DND-41 (cell line): ENCODE results near the gene ANKRD55.

Experiments
- ATAC-seq: fragments of 200-7000 bp; cut with Tn5 transposase; 3 replicates; pipeline ENCODE4 v1.9.1; 2021; ENCODE audit warnings: low read depth; ENCODE audit not compliant: insufficient read depth
- DNase-seq: peaks from one replicate; pipeline ENCODE4 v3.0.0-alpha.2; 2020
- H2AFZ ChIP-seq: 2 replicates; pipeline ENCODE4 v1.6.0; 2012; ENCODE audit warnings: low read depth, low read length
- H3K27ac ChIP-seq: 2 replicates; pipeline ENCODE4 v1.5.1; 2012; ENCODE audit warnings: low read length, inconsistent platforms
- H3K27me3 ChIP-seq: fragments of 200-600 bp; sonication (generic); 2 replicates; pipeline ENCODE4 v1.6.0; 2012; ENCODE audit warnings: low read length, mild to moderate bottlenecking, inconsistent platforms; ENCODE audit not compliant: insufficient read depth, poor library complexity
- H3K36me3 ChIP-seq: 2 replicates; pipeline ENCODE4 v1.5.1; 2012; ENCODE audit warnings: low read length, inconsistent platforms; ENCODE audit not compliant: insufficient read depth
- H3K4me1 ChIP-seq: 2 replicates; pipeline ENCODE4 v1.5.1; 2012; ENCODE audit warnings: mild to moderate bottlenecking, low read length; ENCODE audit not compliant: insufficient read depth
- H3K4me2 ChIP-seq: 2 replicates; pipeline ENCODE4 v1.6.0; 2012; ENCODE audit warnings: mild to moderate bottlenecking, moderate library complexity, low read length, inconsistent platforms; ENCODE audit not compliant: insufficient read depth
- H3K4me3 ChIP-seq, 2 experiments: fragments of 200-600 bp in 1 of 2; shearing (Covaris generic) in 1 of 2; 2 replicates each; pipeline ENCODE4 v1.5.1; 2012 to 2016; ENCODE audit warnings: inconsistent platforms in 2 of 2, low read length in 2 of 2, mild to moderate bottlenecking in 2 of 2, low read depth in 1 of 2, moderate library complexity in 1 of 2
- H3K79me2 ChIP-seq: 2 replicates; pipeline ENCODE4 v1.6.0; 2012; ENCODE audit warnings: low read length, inconsistent platforms; ENCODE audit not compliant: insufficient read depth
- H3K9ac ChIP-seq: 2 replicates; pipeline ENCODE4 v1.6.0; 2012; ENCODE audit warnings: low read depth, mild to moderate bottlenecking, inconsistent platforms, low read length, moderate library complexity
- H3K9me3 ChIP-seq: 2 replicates; pipeline ENCODE4 v1.5.1; 2012; ENCODE audit warnings: low read length, moderate library complexity, mild to moderate bottlenecking, inconsistent platforms; ENCODE audit not compliant: insufficient read depth, severe bottlenecking
- H4K20me1 ChIP-seq: 2 replicates; pipeline ENCODE4 v1.6.0; 2012; ENCODE audit warnings: low read length; ENCODE audit not compliant: insufficient read depth
- EZH2 ChIP-seq: IDR thresholded peaks from 3 replicates; pipeline ENCODE4 v1.6.1; 2012; ENCODE audit warnings: borderline replicate concordance, low read depth, mild to moderate bottlenecking, moderate library complexity, low read length, inconsistent platforms; ENCODE audit not compliant: severe bottlenecking
- TF ChIP-seq, protein P1 (sequence below): IDR thresholded peaks from 2 replicates; pipeline ENCODE4 v1.5.1; 2012; ENCODE audit warnings: borderline replicate concordance, low read length, moderate library complexity, mild to moderate bottlenecking; ENCODE audit not compliant: poor library complexity, severe bottlenecking; ENCODE audit errors: extremely low read depth

Gene ANKRD55

DNA sequence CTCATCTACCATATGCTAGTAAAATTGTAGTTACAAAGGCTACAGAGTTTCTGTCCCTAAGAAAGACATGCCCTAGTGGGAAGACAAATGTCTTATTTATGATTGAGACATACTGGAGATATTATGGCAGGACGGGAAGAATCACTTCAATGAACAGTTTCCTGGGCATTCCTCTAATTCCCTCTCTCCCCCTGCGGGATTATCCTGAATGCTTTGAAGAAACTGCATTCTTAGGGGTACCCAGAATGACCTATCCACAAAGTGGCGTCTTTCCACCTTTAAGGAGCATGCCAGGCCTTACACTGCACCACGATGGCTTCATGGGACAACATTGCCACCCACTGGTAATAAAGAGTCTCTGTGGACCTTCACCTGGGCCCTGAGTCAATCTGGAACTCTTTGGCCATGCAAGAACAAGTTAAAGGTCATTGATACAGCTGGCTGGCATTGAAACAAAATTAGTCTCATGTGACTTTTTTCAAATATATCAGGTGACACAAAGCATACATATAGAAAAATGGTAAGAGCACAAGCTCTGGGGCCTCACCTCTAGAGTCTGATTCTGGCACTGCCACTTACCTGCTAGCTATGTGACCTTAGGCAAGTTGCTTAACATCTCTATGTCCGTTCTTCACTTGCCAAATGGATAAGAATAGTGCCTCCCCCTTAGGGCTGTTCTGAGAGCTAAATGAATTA is 32.0 kb downstream of the ANKRD55 start:
- Histone ChIP-seq H3K4me3 (no peak overlapping the region), H2AFZ (no peak overlapping the region), H3K36me3 (no peaks in the 10 kb centered on the region), H3K4me2 (no peak overlapping the region), H4K20me1 (no peaks in the 10 kb centered on the region), H3K4me1 (no peaks in the 10 kb centered on the region), H3K79me2 (no peaks in the 10 kb centered on the region), H3K27me3 (no peaks in the 10 kb centered on the region), H3K9me3 (no peaks in the 10 kb centered on the region), H3K9ac (no peak overlapping the region), H3K27ac (no peak overlapping the region)
- TF ChIP-seq, protein P1, sequence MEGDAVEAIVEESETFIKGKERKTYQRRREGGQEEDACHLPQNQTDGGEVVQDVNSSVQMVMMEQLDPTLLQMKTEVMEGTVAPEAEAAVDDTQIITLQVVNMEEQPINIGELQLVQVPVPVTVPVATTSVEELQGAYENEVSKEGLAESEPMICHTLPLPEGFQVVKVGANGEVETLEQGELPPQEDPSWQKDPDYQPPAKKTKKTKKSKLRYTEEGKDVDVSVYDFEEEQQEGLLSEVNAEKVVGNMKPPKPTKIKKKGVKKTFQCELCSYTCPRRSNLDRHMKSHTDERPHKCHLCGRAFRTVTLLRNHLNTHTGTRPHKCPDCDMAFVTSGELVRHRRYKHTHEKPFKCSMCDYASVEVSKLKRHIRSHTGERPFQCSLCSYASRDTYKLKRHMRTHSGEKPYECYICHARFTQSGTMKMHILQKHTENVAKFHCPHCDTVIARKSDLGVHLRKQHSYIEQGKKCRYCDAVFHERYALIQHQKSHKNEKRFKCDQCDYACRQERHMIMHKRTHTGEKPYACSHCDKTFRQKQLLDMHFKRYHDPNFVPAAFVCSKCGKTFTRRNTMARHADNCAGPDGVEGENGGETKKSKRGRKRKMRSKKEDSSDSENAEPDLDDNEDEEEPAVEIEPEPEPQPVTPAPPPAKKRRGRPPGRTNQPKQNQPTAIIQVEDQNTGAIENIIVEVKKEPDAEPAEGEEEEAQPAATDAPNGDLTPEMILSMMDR, result peak; percentile 64
- no peak for TF ChIP-seq EZH2
- ATAC-seq (0 out of 3 replicates have a peak, but pooled peaks have one; percentile 70), DNase-seq (peak; percentile 23)

DNA sequence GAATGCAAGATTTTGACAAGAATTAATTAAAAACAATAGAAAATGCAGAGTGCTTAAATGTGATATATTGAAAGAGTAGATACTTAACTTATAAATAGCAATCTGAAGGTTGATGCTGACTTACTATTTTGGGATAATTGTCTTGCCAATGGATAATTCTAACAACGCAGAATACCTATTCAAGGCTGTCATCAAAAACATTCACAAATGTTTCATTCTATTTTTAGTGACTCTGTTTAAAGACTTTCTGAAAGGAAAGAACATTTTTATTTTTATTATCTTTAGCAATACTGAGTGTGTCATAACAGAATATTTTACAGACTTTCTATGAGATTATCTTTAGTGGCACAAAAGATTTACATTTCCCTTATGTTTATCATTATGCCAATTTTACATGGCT is 38.1 kb downstream of the ANKRD55 start:
- H3K79me2 ChIP-seq, result no peaks in the 10 kb centered on the region
- ATAC-seq (no peak), DNase-seq (no peak)
- no peak overlapping the region for H3K4me2 ChIP-seq
- H3K27me3 ChIP-seq, result no peaks in the 10 kb centered on the region
- H3K9ac ChIP-seq, result no peak overlapping the region
- no peaks in the 10 kb centered on the region for H3K4me1 ChIP-seq
- no peaks in the 10 kb centered on the region for H3K36me3 ChIP-seq
- TF ChIP-seq, protein P1, result no peak
- no peak for TF ChIP-seq EZH2
- H3K9me3 ChIP-seq, result no peaks in the 10 kb centered on the region
- H3K4me3 ChIP-seq, result no peak overlapping the region
- H2AFZ ChIP-seq, result no peak overlapping the region
- no peak overlapping the region for H3K27ac ChIP-seq
- no peaks in the 10 kb centered on the region for H4K20me1 ChIP-seq

DNA sequence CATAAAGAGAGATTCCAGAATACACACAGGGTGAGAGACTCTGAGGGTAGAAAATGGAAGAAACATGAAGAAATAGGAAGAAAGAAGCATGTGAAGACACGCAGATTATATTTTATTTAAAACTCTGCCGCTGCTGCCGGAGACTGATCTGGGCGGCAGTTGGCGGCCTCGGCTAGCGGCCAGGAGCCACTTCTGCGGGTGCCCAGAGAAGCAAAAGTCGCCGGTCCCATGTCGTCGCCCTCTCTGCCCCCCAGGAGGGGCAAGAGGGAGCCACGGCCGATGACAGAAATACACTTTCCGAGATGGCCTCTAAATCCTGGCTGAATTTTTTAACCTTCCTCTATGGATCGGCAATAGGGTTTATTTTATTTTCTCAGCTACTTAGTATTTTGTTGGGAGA is 40.9 kb downstream of the ANKRD55 start:
- DNase-seq (no peak), ATAC-seq (no peak)
- Histone ChIP-seq H3K79me2 (no peaks in the 10 kb centered on the region), H3K27ac (no peak overlapping the region), H3K9ac (no peak overlapping the region), H3K36me3 (no peaks in the 10 kb centered on the region), H3K27me3 (no peaks in the 10 kb centered on the region), H4K20me1 (no peaks in the 10 kb centered on the region), H3K4me3 (no peak overlapping the region), H2AFZ (no peak overlapping the region), H3K4me1 (no peaks in the 10 kb centered on the region), H3K9me3 (no peaks in the 10 kb centered on the region), H3K4me2 (no peak overlapping the region)
- TF ChIP-seq, protein P1, result no peak
- no peak for TF ChIP-seq EZH2
